ENCODE results near the gene STIP1. TPM values are rescaled to one million over a fixed set of nuclear protein-coding genes. Genes with fewer than 3 reads are reported as not detected.

The STIP1 gene
- polyA plus RNA-seq, 12 donors = 119 to 165 (median 139) TPM; not detected in 1

DNA sequence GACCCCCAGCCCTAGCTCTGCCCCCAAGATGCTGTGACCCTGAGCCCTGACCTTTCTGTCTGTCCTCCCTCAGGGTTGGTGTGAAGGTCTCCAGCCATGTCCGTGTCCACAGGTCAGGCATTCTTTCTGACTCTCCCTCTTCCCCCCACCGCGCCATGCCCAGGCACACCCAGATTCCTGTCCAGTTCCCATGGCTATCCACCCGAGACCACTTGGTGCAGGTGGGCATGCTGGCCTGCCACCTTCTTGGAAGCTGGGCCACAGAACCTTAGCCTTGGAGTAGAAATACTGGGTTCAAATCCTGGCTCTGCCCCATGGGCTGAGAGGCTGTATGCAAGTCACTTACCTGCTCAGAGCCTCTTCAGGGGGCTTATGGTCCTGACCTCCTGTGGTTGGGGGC, 63.1 kb downstream of the STIP1 start:
- DNase-seq = no peak

DNA sequence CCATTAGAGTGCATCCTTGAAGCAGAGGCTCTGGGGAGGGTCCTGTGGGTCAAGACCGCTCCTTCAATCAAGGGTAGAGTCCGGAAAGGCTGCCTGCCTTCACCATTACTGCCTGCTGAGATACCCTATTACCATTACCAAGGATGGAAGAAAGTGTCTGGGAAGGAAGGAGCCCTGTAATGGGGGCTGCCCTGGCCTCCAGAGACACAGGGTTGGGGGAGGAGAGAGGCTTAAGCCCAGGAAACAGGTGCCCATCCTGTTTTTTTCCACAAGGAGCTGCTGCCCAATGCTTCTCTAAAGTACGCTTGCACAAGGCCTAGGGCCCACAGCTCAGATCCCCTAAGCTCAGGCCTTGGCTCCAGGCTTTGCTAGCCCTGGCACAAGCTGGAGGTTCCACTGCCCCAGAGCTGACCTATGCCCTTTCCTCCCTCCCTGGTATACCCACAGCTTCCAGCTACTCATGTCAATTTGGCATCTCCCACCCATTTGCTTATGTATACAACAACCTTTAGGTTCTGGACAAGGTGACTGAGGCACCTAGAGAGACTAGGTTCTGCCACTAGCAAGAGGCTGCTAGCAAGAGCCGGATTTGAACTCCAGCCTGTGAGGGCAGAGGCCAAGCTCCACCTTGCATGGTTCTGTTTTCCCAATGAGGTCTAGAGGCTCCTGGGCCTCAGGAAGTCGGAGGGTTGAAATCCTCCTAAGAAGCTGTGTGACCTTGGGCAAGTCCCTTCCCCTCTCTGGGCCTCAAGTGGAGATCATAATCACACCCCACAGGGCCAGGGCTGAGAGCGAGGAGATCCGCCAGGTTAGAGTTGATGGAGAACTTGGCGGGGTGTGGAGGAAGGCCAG, 63.8 kb downstream of the STIP1 start:
- no peak for DNase-seq

DNA sequence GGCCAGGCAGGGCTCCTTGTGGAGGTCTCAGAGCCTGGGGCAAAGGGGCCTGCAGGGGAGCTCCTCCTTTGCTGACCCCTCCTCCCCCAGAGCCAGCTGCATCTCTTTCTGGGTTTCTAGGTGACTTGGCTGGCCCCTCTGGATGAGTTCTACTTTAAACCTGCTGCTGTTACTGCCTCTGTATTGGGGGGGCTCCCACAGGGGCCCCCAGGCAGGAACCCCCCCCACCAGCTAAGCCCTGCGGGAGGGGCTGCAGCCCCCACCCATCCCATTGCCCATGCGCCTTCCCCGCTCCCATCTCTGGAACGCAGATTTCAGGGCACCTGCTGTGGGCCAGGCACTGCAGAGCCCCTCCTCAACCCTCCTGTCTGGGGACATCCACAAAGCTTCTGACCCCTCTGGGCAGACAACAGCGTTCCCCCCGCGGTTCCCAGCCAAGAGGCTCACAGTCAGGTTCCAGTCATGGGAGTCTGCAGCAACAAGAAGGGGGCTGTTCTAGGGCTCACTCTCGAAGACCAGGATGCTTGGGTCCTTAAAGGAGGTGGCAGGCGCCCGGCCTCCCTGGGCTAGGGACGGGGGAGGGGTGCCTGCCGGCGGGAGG, 64.5 kb downstream of the STIP1 start:
- DNase-seq = no peak

DNA sequence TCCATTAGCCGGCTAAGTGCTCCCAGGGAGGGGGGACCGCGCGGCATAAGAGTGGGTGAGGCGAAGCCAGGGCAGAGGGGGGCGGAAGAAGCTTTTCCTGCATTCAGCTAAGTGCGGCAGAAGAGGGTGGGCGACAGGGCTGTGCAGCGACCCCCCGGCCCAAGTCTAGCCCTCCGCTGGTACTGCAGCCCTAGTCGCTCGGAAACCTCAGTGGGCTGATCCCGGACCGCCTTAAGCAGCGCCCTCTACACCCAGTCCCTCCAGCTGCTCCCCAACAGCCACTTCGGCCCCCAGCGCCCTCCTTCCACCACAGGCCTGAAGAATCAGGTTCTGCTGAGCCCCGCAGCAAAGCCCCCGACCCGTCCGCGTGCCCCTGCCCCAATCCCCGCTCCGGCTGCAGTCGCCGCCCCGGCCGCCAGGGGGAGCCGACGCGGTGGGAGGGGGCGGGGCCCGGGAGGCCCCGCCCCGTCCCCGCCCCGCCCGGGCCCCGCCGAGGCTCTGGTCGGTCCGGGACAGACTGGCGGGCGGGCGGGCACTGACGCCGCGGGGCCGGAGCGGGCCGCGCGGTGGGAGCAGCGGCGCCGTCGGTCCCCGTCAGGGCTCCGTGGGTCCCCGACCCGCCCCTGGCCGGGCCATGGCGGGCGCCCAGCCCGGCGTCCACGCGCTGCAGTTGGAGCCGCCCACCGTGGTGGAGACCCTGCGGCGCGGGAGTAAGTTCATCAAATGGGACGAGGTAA, 65.2 kb downstream of the STIP1 start, which contains the start of gene PLCB3:
Gene PLCB3 (plus strand): TSS at position 515 of the 737 bp plus-strand sequence. CDS start 120 bp downstream, at position 635.
- DNase-seq = no peak

DNA sequence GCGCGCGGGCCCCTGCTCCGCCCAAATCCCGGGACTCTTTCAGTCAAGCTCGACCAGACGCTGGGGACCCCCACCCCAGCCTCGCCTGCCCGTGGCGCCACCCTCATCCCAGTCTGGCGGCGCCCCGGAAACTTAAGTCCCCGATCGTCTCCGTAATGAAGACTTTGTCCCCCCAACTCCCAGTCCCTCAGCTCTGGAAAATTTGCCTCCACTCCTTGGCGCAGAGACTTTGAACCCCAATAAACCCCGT, 65.7 kb downstream of the STIP1 start:
- no peak for DNase-seq

DNA sequence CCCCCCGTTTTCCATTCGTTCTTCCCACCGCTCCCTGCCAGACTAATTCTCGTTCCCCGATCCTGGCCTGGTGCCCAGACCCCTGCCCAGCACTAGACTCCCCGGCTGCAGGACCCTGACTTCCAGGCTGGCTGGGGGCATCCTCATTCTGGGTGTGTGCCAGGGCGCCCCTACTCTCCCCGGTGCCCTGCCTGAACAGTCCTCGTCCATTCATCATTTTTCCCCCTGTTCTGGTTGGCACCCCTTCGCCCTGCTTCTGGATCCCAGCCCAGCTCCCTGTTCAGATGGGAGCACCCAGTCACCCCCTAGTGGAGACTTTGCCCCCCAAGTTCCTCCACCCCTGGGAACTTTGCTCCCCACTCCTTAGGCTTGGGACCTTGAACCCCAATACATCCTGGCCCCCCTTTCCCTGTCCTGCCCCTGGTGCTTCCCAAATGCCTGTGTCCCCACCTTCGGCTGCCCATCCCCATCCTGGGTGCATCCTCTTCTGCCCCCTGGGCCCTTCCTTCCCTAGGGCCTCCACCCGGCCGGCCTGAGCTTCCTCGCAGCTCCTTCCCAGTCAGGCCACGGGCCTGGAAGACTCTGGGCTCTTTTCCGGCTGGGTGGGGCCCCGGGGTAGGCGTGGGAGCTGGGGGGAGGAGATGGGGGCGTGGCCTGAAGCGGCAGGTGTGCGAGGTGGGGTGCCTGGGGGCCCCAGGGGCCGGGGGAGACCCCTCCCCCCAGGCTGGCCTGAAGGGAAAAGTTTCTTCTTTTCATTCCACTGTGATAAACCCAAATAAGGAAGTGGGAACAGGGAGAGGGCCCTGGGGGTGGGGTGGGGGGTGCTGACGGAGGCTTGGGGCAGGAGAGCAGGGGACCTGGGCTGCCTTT, 66.3 kb downstream of the STIP1 start:
- DNase-seq = no peak

DNA sequence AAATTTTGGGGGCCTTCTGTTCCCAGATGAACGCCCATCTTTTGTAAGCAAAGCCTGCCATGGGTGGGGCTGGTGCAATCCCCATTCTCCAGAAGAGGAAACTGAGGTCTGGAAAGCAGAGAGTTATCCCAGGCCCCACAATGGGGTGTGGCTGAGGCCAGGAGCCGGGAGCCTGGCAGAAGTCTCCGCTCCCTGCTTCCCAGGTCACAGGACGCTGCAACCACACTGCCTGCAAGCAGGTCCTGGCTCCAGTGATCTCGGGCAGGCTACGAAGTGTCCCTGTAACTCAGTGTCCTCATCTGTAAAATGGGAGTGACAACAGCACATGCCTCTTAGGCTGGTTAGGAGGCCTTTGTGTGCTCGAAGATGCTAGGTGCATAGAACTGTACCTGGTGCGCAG, 67.1 kb downstream of the STIP1 start:
- no peak for DNase-seq

DNA sequence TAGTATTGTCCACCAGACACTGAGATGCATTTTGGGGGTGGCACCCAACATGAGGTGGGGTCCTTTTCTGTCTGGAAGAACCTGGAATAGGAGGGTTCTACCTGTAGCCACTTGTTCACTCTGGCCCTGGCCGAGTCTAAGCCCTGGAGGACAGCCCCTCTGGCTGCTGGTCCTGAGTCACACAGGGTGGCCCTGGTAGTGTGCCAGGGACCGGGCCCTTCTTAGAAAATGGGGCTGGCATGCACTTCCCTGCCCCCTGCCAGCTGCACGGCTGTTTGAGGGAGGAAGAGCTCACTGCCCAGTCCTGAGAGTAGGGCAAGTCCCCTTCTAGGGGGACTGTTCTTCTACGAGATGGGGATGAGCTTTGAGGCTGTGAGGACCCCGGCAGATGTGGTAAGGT, 67.5 kb downstream of the STIP1 start:
- no peak for DNase-seq

Other genes with a start within 250 kb of the STIP1 start
- gene NAA40, start 247.2 kb upstream of the STIP1 start, polyA plus RNA-seq (ENCODE audit: insufficient read length in 12 of 12) = 10 to 100 TPM in 11 of 12 donors, not detected in 1; 14.8 to 26.6 (median 15.6) TPM
- 100 to 1,000 TPM in 11 of 12 donors, not detected in 1; 131 to 249 (median 209) TPM for gene COX8A, start 211.6 kb upstream of the STIP1 start, polyA plus RNA-seq (ENCODE audit: insufficient read length in 12 of 12)
- gene OTUB1, start 199.7 kb upstream of the STIP1 start, polyA plus RNA-seq (ENCODE audit: insufficient read length in 12 of 12) = 10 to 100 TPM in 11 of 12 donors, not detected in 1; 35.1 to 61.1 (median 48.4) TPM
- 1 to 10 TPM in 11 of 12 donors, not detected in 1; 1.8 to 8.4 (median 2.7) TPM for gene FLRT1, start 150.2 kb upstream of the STIP1 start, polyA plus RNA-seq (ENCODE audit: insufficient read length in 12 of 12)
- 100 to 1,000 TPM in 1 of 12 donors, 10 to 100 TPM in 10, not detected in 1; 41.1 to 129 (median 55.2) TPM for gene MACROD1, start 20.1 kb upstream of the STIP1 start, polyA plus RNA-seq (ENCODE audit: insufficient read length in 12 of 12)
- gene FERMT3, start 20.6 kb downstream of the STIP1 start, polyA plus RNA-seq (ENCODE audit: insufficient read length in 12 of 12) = 10 to 100 TPM in 1 of 12 donors, 1 to 10 TPM in 10, not detected in 1; 5.2 to 16.7 (median 7.5) TPM
- 100 to 1,000 TPM in 1 of 12 donors, 10 to 100 TPM in 10, not detected in 1; 30.8 to 142 (median 65.8) TPM for gene TRPT1, start 40.0 kb downstream of the STIP1 start, polyA plus RNA-seq (ENCODE audit: insufficient read length in 12 of 12)
- 10 to 100 TPM in 11 of 12 donors, not detected in 1; 13.1 to 47.0 (median 17.1) TPM for gene NUDT22, start 40.1 kb downstream of the STIP1 start, polyA plus RNA-seq (ENCODE audit: insufficient read length in 12 of 12)
- 10 to 100 TPM in 11 of 12 donors, not detected in 1; 41.1 to 71.1 (median 51.5) TPM for gene DNAJC4, start 44.4 kb downstream of the STIP1 start, polyA plus RNA-seq (ENCODE audit: insufficient read length in 12 of 12)
- 100 to 1,000 TPM in 1 of 12 donors, 10 to 100 TPM in 10, not detected in 1; 71.0 to 113 (median 89.8) TPM for gene VEGFB, start 48.4 kb downstream of the STIP1 start, polyA plus RNA-seq (ENCODE audit: insufficient read length in 12 of 12)
- gene FKBP2, start 54.9 kb downstream of the STIP1 start, polyA plus RNA-seq (ENCODE audit: insufficient read length in 12 of 12) = 100 to 1,000 TPM in 1 of 12 donors, 10 to 100 TPM in 10, not detected in 1; 37.5 to 114 (median 39.5) TPM
- 100 to 1,000 TPM in 11 of 12 donors, not detected in 1; 126 to 218 (median 167) TPM for gene PPP1R14B, start 60.8 kb downstream of the STIP1 start, polyA plus RNA-seq (ENCODE audit: insufficient read length in 12 of 12)
- gene PLCB3, start 65.4 kb downstream of the STIP1 start, polyA plus RNA-seq (ENCODE audit: insufficient read length in 12 of 12) = 10 to 100 TPM in 6 of 12 donors, 1 to 10 TPM in 5, not detected in 1; 8.5 to 18.9 (median 10.4) TPM
- 10 to 100 TPM in 11 of 12 donors, not detected in 1; 19.3 to 52.4 (median 24.6) TPM for gene BAD, start 98.5 kb downstream of the STIP1 start, polyA plus RNA-seq (ENCODE audit: insufficient read length in 12 of 12)
- gene GPR137, start 99.7 kb downstream of the STIP1 start, polyA plus RNA-seq (ENCODE audit: insufficient read length in 12 of 12) = 10 to 100 TPM in 11 of 12 donors, not detected in 1; 14.1 to 32.9 (median 17.1) TPM
- gene KCNK4, start 105.1 kb downstream of the STIP1 start, polyA plus RNA-seq (ENCODE audit: insufficient read length in 12 of 12) = not detected
- not detected for gene CATSPERZ, start 114.2 kb downstream of the STIP1 start, polyA plus RNA-seq (ENCODE audit: insufficient read length in 12 of 12)
- 10 to 100 TPM in 11 of 12 donors, not detected in 1; 11.9 to 55.5 (median 20.2) TPM for gene ESRRA, start 119.4 kb downstream of the STIP1 start, polyA plus RNA-seq (ENCODE audit: insufficient read length in 12 of 12)
- 100 to 1,000 TPM in 11 of 12 donors, not detected in 1; 142 to 254 (median 166) TPM for gene TRMT112, start 131.4 kb downstream of the STIP1 start, polyA plus RNA-seq (ENCODE audit: insufficient read length in 12 of 12)
- 100 to 1,000 TPM in 11 of 12 donors, not detected in 1; 107 to 165 (median 124) TPM for gene PRDX5, start 131.9 kb downstream of the STIP1 start, polyA plus RNA-seq (ENCODE audit: insufficient read length in 12 of 12)
- 10 to 100 TPM in 1 of 12 donors, 1 to 10 TPM in 10, not detected in 1; 2.5 to 10.7 (median 3.4) TPM for gene CCDC88B, start 154.0 kb downstream of the STIP1 start, polyA plus RNA-seq (ENCODE audit: insufficient read length in 12 of 12)
- gene RPS6KA4, start 173.0 kb downstream of the STIP1 start, polyA plus RNA-seq (ENCODE audit: insufficient read length in 12 of 12) = 10 to 100 TPM in 11 of 12 donors, not detected in 1; 10.0 to 49.8 (median 11.9) TPM